HG03342 (cell line): Measurements from ENCODE around the gene OR2T27.
A peak's percentile ranks its signal among the peaks of the same experiment; 100 is the strongest.
"Not testable (repeated sequence)": the region's sequence is repeated elsewhere in the genome, so short reads cannot be mapped to it uniquely, and the experiment has no call there.

ENCODE experiments used
- ATAC-seq: cut with Tn5 transposase; IDR thresholded peaks from one replicate; pipeline ENCODE4 v1.9.1; 2021; ENCODE audit warnings: mild to moderate bottlenecking, moderate library complexity; ENCODE audit not compliant: unreplicated experiment

The OR2T27 gene

GRCh38 chr1:248655354-248655753 is at the start of gene OR2T27:
OR2T27 (minus strand) TSS chr1:248655528; CDS start chr1:248650884, 4,644 bp downstream.
- ATAC-seq = peak; percentile 48

GRCh38 chr1:248704606-248705005 is 49.3 kb upstream of the OR2T27 start:
- ATAC-seq = no peak

- ATAC-seq = no peak
These were observed 48.3 kb upstream of the OR2T27 start for GRCh38 chr1:248703674-248704073.

- ATAC-seq = no peak
These were observed 47.4 kb upstream of the OR2T27 start, which contains the start of gene OR14I1 for GRCh38 chr1:248702714-248703113. OR14I1 (minus strand) TSS chr1:248702766.

- ATAC-seq = no peak
These were observed 43.8 kb upstream of the OR2T27 start for GRCh38 chr1:248699099-248699498.

GRCh38 chr1:248697907-248698306 is 42.6 kb upstream of the OR2T27 start:
- no peak for ATAC-seq

GRCh38 chr1:248696774-248697173 is 41.4 kb upstream of the OR2T27 start:
- no peak for ATAC-seq

GRCh38 chr1:248696261-248696660 is 40.9 kb upstream of the OR2T27 start:
- no peak for ATAC-seq

- no peak for ATAC-seq
These were observed 40.3 kb upstream of the OR2T27 start for GRCh38 chr1:248695451-248696132.

- ATAC-seq = no peak
These were observed 36.3 kb upstream of the OR2T27 start for GRCh38 chr1:248691567-248692155.

- peak; percentile 77 for ATAC-seq
These were observed 33.4 kb upstream of the OR2T27 start for GRCh38 chr1:248688527-248689298.

- ATAC-seq = peak; percentile 77
These were observed 31.5 kb upstream of the OR2T27 start for GRCh38 chr1:248686815-248687214.

GRCh38 chr1:248681651-248682050 is 26.3 kb upstream of the OR2T27 start:
- ATAC-seq = no peak

- ATAC-seq = no peak
These were observed 14.7 kb upstream of the OR2T27 start for GRCh38 chr1:248670003-248670402.

- peak; percentile 98 for ATAC-seq
These were observed 8.4 kb upstream of the OR2T27 start for GRCh38 chr1:248663453-248664328.

GRCh38 chr1:248656797-248657196 is 1.5 kb upstream of the OR2T27 start:
- not testable (repeated sequence) for ATAC-seq

- ATAC-seq = not testable (repeated sequence)
These were observed 6.4 kb downstream of the OR2T27 start for GRCh38 chr1:248648770-248649536.

- not testable (repeated sequence) for ATAC-seq
These were observed 10.2 kb downstream of the OR2T27 start, which contains the start of gene OR2T35 for GRCh38 chr1:248645178-248645577. OR2T35 (minus strand) TSS chr1:248645278; CDS start chr1:248639258, 6,020 bp downstream.

GRCh38 chr1:248642971-248643651 is 12.2 kb downstream of the OR2T27 start:
- peak; percentile 68 for ATAC-seq
